GM18861 (cell line): ENCODE data around the gene PRRC2B.
"Not testable (repeated sequence)": the region's sequence is repeated elsewhere in the genome, so short reads cannot be mapped to it uniquely, and the experiment has no call there.

Source experiments
- ATAC-seq: cut with Tn5 transposase; IDR thresholded peaks from one replicate; pipeline ENCODE4 v1.9.1; 2021; ENCODE audit not compliant: unreplicated experiment

The PRRC2B gene

DNA sequence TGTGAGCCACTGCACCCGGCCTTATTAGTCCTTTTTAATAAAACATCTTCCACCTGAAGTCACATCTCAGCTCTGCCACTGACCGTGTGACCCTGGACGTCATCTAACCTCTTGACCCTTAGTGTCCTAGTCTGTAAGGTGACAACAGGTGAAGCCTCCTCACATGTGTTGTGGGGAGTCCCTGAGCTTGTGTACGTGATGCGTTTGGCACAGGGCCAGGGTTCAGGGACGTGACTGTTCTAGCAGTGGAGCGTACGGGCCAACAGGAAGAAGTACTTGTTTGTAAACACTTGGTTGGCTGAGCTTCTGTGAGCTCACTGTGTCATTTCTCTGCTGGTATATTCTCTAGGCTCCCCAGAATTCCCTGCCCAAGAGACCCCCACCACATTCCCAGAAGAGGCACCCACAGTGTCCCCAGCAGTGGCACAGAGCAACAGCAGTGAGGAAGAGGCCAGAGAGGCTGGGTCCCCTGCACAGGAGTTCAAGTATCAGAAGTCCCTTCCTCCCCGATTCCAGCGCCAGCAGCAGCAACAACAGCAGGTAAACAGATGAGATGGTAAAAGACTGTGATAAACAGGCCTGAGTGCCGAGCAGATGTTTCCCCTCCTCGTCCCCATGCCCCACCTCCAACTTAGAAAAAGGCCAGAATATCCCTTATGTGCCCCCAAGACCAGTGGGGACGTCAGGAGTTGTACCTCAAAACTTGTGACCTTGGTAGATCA, 73.5 kb downstream of the PRRC2B start:
- no peak for ATAC-seq

DNA sequence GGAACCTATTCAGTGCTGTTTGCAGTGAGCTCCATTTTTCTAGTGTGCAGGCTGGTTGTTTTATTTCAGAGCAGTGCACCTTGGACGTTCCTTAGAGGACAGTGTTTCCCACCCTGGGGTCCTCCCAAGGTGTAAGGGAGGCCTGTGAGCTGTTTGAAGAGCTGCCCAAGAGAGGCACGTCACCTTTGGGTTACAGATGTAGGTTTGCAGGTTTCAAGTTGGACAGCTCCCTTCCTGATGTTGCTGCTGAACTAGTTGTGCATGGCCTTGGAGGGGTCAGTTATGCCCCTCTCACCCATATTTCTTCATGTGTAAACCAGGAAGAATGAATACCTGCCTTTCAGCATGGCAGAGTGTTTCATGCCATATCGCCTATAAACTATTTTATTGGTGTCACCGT, 74.1 kb downstream of the PRRC2B start:
- no peak for ATAC-seq

DNA sequence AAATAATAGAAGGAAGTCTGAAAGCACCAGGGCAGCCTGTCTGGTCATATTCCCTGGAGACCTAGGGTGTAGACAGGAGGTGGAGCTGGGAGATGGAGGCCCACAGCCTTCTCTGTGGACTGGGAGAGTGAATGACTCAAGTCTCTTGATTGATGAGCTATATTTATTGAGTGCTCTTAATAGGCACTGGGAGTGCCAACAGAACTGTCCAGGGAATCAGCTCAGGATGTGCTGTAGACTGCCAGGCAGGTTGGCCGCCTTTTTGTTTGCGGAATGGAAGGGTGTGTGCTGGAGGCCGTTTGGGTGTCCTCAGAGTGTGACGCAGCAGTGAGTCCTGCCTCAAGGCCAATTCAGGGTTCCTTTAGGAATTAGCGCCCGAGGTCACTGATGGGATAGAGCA, 75.5 kb downstream of the PRRC2B start:
- ATAC-seq: no peak

DNA sequence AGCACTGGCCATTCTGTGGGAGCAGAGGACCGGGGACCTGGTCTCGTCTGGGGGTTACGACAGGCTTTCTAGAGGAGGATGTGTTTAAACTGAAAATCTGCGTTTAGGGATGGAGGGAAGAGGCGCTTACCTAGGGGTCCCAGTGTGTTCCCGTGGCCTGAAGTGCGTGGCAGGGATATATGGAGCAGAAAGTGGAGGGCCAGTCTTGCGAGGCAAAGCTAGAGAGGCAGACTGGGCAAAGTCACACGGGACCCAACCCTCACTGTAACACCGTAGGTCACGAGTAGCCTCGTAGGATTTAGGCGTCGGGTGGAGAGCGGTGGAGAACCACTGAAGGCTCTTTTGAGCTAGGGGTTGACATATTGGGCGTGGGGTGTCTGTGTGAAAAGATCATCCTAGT, 76.1 kb downstream of the PRRC2B start:
- no peak for ATAC-seq

DNA sequence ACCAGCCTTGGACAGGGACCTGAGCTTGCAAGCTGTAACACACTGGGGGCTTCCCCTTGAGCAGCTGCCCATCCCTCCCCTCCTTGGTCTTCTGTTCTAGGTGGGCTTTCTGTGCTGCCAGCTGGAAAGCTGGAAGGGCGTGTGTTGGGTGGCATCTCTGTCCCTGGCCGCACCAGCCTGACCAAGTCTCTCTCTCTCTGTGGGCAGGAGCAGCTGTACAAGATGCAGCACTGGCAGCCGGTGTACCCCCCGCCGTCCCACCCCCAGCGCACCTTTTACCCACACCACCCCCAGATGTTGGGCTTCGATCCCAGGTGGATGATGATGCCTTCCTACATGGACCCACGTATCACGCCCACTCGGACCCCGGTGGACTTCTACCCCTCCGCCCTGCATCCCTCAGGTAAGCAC, 76.7 kb downstream of the PRRC2B start:
- no peak for ATAC-seq

DNA sequence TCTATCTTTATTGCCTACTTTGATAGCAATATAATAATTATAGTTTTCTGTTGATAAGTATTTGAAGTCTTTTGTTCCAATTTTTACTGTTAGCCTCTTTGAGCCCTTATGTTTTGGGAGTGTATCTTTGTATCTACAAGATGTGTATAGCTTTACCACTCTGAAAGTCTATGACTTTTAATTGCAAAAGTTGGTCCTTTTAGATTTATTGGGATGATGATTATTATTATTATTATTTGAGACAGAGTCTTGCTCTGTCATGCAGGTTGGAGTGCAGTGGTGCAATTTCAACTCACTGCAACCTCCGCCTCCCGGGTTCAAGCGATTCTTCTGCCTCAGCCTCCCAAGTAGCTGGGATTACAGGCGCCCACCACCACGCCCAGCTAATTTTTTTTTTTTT, 78.2 kb downstream of the PRRC2B start:
- ATAC-seq: not testable (repeated sequence)

DNA sequence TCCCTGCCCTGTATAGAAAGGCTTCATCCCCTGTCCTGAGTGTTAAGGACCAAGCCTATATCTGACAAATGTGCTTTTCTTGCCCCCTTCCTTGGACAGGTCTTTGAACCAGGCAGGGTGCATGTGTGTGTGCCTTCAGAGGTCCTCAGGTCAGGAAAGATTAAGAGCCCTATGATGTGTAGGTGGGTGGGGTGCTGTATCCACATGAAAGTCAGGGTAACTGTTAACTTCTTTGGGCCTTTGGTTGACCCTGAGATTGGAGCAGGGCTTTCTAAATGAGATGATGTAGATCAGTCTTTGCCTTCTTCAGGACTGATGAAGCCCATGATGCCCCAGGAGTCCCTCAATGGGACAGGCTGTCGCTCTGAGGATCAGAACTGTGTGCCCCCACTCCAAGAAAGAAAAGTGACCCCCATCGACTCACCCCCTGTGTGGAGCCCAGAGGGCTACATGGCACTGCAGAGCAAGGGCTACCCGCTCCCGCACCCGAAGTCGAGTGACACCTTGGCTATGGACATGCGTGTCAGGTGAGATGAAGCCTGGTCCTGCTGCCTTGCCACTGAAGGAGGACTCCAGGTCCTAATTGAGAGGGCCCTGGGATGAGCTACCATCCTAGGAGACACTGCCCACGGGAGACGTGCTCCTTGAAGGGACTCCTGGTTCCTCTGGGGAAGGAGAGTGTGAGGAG, 79.5 kb downstream of the PRRC2B start:
- no peak for ATAC-seq

DNA sequence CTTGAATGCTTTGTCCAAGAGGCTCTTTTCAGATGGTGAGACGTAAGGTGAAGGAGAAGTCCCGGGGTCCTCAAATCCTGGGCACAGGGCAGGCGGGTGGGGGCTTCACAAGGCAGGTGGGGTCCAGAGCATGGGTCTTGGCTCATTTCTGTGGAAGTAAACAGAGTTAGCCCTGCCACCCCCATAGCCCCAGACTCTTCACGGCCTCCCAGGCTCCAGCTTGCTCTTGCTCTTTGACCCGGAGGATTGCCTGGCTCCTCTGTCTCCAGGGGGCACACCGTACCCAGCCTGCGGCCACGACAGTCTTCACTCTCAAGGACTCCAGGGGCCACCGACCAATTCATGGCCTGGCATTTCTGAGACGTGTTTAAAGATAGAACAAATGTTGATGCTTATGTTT, 80.0 kb downstream of the PRRC2B start:
- no peak for ATAC-seq

DNA sequence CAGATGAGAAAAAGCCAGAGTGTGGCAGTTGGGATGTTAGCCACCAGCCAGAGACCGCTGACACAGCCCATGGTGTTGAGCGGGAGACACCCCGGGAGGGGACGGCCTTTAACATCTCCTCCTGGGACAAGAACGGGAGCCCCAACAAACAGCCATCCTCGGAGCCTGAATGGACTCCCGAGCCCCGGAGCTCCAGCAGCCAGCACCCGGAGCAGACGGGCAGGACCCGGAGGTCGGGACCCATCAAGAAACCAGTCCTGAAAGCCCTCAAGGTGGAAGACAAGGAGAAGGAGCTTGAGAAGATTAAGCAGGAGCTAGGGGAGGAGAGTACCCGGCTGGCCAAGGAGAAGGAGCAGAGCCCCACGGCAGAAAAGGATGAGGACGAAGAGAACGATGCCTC, 80.8 kb downstream of the PRRC2B start:
- no peak for ATAC-seq

DNA sequence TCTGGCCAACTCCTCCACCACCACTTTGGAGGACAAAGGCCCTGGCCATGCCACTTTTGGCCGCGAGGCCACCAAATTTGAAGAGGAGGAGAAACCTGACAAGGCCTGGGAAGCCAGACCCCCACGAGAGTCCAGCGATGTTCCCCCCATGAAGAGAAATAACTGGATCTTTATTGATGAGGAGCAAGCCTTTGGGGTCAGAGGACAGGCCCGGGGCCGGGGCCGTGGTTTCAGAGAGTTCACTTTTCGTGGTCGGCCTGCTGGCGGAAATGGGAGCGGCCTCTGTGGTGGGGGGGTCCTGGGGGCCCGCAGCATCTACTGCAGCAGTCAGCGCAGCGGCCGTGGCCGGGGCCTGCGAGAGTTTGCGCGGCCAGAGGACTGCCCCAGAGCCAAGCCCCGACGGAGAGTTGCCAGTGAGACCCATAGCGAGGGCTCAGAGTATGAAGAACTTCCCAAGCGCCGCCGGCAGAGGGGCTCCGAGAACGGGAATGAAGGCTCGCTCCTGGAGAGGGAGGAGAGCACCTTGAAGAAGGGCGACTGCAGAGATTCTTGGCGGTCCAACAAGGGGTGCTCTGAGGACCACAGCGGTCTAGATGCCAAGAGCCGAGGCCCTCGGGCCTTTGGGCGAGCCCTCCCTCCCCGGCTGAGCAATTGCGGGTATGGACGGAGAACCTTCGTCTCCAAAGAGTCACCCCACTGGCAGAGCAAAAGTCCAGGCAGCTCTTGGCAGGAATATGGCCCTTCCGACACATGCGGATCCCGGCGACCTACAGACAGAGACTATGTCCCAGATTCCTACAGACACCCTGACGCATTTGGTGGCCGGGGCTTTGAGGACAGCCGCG, 81.4 kb downstream of the PRRC2B start:
- ATAC-seq: no peak

DNA sequence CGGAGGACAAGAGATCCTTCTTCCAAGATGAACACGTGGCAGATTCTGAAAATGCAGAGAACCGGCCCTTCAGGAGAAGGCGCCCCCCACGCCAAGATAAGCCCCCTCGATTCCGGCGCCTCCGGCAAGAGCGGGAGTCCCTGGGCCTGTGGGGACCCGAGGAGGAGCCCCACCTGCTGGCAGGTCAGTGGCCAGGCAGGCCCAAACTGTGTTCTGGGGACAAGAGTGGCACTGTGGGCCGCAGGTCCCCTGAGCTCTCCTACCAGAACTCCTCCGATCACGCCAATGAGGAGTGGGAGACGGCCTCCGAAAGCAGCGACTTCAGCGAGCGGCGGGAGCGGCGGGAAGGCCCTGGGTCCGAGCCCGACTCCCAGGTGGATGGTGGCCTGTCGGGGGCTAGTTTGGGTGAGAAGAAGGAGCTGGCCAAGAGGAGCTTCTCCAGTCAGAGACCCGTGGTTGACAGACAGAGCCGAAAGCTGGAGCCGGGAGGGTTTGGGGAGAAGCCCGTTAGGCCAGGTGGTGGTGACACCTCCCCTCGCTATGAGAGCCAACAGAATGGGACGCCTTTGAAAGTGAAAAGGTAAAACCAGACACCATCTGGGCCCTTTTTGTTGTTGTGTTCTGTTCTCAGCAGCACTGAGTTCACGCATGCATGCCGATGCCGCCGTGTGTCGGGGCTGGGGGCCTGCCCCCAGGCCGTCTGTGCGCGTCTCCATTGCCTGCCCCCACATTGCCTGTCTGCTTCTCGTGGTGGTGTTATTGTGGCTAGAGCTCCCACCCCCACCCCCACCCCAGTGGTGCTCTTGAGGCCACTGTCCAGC, 82.3 kb downstream of the PRRC2B start:
- ATAC-seq: no peak

DNA sequence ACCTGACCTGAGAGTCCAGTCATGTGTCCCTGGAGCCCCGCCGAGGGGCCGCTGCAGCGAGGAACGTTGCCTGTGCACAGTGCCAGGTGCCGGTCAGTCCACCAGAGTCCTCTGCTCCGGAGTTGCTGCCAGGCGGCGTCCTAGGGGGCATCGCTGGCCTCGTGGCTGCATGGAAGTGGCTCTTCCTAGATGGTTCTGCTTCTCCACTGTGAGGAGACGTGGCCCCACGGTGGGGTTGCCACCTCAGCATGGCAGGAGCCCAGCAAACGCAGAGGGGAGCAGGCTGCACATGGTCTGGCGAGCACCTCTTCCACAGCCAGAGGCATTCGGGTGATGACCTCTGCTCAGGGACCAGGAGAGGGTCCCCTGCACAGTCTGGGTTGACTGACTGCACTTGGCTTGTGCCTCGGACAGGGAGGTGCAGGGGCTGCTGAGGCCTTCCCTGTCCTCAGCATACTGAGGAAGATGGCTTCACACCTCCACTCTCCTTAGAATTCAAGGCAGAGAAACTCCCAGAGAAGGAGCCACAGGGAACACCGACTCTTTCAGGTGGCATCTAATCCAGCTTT, 83.0 kb downstream of the PRRC2B start:
- no peak for ATAC-seq

DNA sequence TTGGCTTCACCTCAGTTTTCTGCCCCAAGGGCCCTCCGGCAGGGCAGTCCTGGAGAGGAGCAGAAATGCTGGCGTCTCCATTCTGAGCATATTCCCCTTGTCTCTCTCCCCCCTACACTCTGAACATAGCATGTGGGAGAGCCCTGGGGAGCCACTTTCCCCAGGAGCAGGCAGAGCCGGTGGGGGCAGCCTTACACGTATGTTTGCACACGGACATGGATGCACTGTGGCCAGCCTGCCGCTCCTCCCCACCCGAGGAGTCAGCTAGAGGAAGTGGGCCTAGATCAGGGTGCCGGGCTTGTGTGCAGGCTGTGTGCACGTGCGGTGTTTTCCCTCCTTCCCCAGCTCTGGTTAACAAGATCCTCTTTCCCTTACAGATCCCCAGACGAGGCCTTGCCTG, 83.5 kb downstream of the PRRC2B start:
- ATAC-seq: no peak

DNA sequence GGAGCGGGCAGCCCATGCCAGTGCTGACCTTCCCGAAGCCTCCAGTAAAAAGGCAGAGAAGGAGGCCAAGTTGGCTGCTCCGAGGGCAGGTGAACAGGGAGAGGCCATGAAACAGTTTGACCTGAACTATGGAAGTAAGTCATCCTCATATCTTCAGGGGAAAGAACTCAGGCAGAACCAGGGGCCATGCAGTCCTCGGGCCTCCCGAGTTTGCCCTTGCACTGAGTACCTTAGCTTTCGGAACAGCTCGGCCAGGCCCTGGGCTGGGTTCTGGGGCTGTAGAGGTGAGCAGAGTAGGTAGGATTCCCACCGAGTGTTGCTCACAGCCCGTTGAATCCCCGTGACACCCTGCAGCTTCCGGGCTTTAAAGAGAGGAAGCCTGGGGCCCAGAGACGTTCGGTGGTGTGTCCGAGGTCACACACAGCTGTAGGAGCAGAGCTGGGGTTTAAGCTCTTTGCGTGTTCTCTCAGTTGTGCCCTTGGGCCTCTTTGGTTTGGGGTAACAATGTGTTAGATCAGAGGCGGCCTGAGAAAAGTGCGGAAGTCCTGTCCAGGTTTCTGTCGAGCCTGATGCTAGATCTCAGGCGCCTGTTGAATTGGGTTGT, 84.0 kb downstream of the PRRC2B start:
- no peak for ATAC-seq

DNA sequence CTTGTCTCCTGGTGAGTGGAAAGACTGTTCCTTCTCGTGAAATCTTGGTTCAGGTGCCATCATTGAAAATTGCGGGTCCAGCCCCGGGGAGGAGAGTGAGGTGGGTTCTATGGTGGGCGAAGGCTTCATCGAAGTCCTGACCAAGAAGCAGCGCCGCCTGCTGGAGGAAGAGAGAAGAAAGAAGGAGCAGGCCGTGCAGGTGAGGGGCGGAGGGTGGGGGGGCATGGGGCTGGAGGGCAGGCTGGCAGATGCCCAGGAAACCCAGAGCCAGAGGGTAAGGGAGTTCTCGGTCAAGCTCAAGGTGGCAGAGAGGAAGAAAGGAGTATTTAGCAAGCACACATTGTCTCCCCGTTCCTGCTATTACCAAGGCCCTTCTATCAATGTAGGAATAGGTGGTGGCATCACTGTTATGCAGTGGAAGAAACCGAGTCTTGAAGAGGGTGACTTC, 84.6 kb downstream of the PRRC2B start:
- no peak for ATAC-seq

DNA sequence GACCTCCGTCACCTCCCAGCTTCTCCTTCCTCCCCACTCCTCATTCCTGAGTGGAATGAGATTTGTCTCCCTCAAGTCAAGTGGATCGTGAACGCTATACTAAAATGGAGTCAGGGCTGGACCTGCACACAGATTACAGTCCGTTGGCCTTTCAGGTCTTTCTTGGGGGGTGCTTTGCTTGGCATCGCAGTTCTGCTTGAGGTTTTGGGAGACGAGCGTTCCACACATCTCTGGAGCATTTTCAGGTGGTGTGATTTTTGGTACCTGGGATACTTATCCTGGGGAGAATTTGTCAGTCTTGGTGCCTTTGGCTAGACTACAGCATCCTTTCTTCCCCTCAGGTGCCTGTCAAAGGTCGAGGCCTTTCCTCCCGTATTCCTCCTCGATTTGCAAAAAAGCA, 85.0 kb downstream of the PRRC2B start:
- no peak for ATAC-seq

DNA sequence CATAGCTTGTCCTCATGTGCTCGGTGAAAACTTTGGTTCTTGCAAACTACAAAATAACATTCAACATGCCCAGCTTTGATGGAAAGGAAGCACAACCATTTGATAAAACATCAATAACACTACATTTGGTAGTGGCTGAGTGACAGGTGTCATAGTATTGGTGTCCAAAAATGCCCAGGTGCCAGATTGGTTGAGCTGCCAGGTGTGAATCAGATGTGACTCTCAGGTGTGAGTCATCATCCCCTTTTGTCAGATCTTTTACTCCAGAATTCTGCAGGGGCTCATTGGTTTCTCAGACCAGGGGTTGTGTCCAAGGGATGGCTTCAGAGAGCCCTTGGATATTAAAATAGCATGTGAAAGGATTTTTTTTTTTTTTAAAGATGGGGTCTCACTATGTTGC, 86.4 kb downstream of the PRRC2B start:
- no peak for ATAC-seq

DNA sequence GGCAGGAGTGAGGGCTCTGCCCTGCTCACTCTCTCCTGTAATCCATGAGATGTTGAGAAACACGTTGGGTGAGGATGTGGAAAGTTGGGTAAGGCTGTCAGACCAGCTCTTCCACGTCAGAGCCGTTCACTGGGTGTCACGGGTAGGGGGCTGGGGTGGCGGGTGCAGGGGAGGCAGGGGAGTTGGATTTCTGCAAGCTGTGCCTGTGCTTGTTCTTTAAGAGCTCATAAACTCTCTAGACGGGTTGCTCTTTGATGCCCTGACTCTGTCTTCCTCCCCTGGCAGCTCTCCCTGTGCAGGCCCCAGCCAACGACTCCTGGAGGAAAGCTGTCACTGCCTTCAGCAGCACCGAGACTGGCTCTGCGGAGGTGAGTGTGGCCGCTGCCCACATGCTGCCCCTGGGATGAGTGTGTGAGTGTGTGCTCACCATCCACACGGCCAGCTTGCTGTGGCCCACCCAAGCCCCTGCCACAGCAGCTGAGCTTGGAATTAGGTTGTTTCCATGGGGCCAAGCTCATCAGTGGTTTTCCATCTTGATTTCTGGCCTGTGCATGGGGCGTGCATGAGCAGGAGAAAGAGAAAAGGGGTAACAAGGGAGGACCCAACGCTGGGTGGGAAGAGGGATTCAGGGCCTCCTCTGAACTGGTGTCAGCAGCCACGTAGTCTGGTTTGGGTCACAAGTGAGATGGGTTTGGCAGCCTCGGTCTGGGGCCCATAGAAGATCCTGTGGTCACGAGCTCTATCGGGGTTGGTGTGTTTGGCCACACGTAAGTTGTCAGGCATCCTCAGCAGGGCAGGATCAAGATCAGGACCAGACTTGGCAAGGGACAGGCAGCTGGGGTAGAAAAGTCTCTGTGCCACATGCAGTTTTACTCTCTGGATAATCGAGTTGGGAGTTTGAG, 87.8 kb downstream of the PRRC2B start:
- no peak for ATAC-seq

DNA sequence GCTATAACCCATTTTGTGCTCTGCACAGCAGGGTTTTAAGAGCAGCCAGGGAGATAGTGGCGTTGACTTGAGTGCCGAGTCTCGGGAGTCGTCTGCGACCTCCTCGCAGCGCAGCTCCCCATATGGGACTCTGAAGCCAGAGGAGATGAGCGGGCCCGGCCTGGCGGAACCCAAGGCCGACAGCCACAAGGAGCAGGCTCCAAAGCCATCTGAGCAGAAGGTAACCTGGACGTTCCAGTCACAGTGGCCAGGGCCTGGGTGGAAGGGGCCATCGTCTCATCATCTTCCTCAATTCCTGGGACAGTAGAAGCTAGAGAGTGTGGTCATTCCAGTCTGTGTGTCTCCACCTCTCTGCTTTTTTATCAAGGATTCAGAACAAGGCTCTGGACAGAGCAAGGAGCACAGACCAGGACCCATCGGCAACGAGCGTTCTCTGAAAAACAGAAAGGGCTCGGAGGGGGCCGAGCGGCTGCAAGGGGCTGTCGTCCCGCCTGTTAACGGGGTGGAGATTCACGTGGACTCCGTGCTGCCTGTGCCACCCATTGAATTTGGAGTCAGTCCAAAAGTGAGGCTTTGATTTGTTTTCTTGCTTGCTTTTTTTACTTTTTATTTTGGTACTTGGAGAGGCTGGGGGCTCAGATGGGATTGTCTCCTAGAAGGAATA, 88.6 kb downstream of the PRRC2B start:
- ATAC-seq: no peak
